Endothelial cell (in vitro differentiated cells): ENCODE measurements around the gene BCAS1. TPM values are rescaled to one million over a fixed set of nuclear protein-coding genes. Genes with fewer than 3 reads are reported as not detected.

Experiments used
- DNase-seq: peaks from one replicate; pipeline ENCODE4 v3.0.0; 2021; ENCODE audit warnings: low spot score
- H3K27ac Mint-ChIP-seq: one replicate; pipeline ENCODE4 v1.8.0; 2021; ENCODE audit warnings: mixed read lengths, inconsistent platforms; ENCODE audit not compliant: unreplicated experiment
- H3K27me3 Mint-ChIP-seq: one replicate; pipeline ENCODE4 v1.8.0; 2021; ENCODE audit warnings: mild to moderate bottlenecking, moderate library complexity, mixed read lengths, inconsistent platforms; ENCODE audit not compliant: unreplicated experiment
- H3K36me3 Mint-ChIP-seq: one replicate; pipeline ENCODE4 v1.8.0; 2021; ENCODE audit warnings: mild to moderate bottlenecking, low read depth, mixed read lengths, inconsistent platforms; ENCODE audit not compliant: unreplicated experiment
- H3K4me1 Mint-ChIP-seq: one replicate; pipeline ENCODE4 v1.8.0; 2021; ENCODE audit warnings: mild to moderate bottlenecking, mixed read lengths, inconsistent platforms; ENCODE audit not compliant: unreplicated experiment
- H3K4me3 Mint-ChIP-seq: one replicate; pipeline ENCODE4 v1.8.0; 2021; ENCODE audit warnings: mild to moderate bottlenecking, mixed read lengths, inconsistent platforms; ENCODE audit not compliant: unreplicated experiment
- H3K9me3 Mint-ChIP-seq: one replicate; pipeline ENCODE4 v1.8.0; 2021; ENCODE audit warnings: mixed read lengths, inconsistent platforms; ENCODE audit not compliant: unreplicated experiment
- total RNA-seq: library from RNA; stranded (reverse); fragmentation: NEBNext Ultra II Directional; extraction: Animal tissue kit (Norgen Biotek cat#: 25700); gene quantifications from one replicate; pipeline ENCODE4 v1.2.1, GENCODE V29; 2021; ENCODE audit not compliant: unreplicated experiment
- TF ChIP-seq, protein P1 (sequence below): fragments of 200-600 bp; sonication (generic); IDR thresholded peaks from one replicate; pipeline ENCODE4 v1.5.0; 2021; ENCODE audit warnings: antibody characterized with exemption; ENCODE audit not compliant: unreplicated experiment

BCAS1 gene
- total RNA-seq, 1 donor from 2014 or later, result 0.05 TPM

GRCh38 chr20:54115172-54115854 is 44.9 kb upstream of the BCAS1 start:
- Mint-ChIP-seq H3K27me3 (no peaks in the 10 kb centered on the region), H3K4me1 (no peaks in the 10 kb centered on the region), H3K4me3 (no peak overlapping the region)

GRCh38 chr20:54114109-54114508 is 43.7 kb upstream of the BCAS1 start:
- no peaks in the 10 kb centered on the region for H3K9me3 Mint-ChIP-seq
- no peaks in the 10 kb centered on the region for H3K4me1 Mint-ChIP-seq
- H3K27ac Mint-ChIP-seq, result no peak overlapping the region
- no peak for DNase-seq
- H3K27me3 Mint-ChIP-seq, result no peaks in the 10 kb centered on the region
- H3K4me3 Mint-ChIP-seq, result no peak overlapping the region
- H3K36me3 Mint-ChIP-seq, result no peaks in the 10 kb centered on the region
- TF ChIP-seq, protein P1, sequence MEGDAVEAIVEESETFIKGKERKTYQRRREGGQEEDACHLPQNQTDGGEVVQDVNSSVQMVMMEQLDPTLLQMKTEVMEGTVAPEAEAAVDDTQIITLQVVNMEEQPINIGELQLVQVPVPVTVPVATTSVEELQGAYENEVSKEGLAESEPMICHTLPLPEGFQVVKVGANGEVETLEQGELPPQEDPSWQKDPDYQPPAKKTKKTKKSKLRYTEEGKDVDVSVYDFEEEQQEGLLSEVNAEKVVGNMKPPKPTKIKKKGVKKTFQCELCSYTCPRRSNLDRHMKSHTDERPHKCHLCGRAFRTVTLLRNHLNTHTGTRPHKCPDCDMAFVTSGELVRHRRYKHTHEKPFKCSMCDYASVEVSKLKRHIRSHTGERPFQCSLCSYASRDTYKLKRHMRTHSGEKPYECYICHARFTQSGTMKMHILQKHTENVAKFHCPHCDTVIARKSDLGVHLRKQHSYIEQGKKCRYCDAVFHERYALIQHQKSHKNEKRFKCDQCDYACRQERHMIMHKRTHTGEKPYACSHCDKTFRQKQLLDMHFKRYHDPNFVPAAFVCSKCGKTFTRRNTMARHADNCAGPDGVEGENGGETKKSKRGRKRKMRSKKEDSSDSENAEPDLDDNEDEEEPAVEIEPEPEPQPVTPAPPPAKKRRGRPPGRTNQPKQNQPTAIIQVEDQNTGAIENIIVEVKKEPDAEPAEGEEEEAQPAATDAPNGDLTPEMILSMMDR, result no peak

More at GRCh38 chr20:54115172-54115854, 44.9 kb upstream of the BCAS1 start:
- Mint-ChIP-seq H3K36me3 (no peaks in the 10 kb centered on the region), H3K27ac (no peak overlapping the region), H3K9me3 (no peaks in the 10 kb centered on the region)
- no peak for DNase-seq
- TF ChIP-seq, protein P1, result no peak

- Mint-ChIP-seq H3K4me1 (no peaks in the 10 kb centered on the region), H3K36me3 (no peaks in the 10 kb centered on the region), H3K4me3 (no peak overlapping the region), H3K9me3 (no peaks in the 10 kb centered on the region), H3K27me3 (no peaks in the 10 kb centered on the region), H3K27ac (no peak overlapping the region)
- TF ChIP-seq, protein P1, result no peak
- DNase-seq, result no peak
Measured at GRCh38 chr20:54113566-54113965, 43.2 kb upstream of the BCAS1 start.

GRCh38 chr20:54112221-54112884 is 42.0 kb upstream of the BCAS1 start:
- no peaks in the 10 kb centered on the region for H3K4me1 Mint-ChIP-seq
- no peaks in the 10 kb centered on the region for H3K36me3 Mint-ChIP-seq
- H3K27ac Mint-ChIP-seq, result no peak overlapping the region
- H3K4me3 Mint-ChIP-seq, result no peak overlapping the region
- H3K27me3 Mint-ChIP-seq, result no peaks in the 10 kb centered on the region
- no peaks in the 10 kb centered on the region for H3K9me3 Mint-ChIP-seq
- no peak for DNase-seq
- TF ChIP-seq, protein P1, result no peak

GRCh38 chr20:54111460-54111859 is 41.1 kb upstream of the BCAS1 start:
- Mint-ChIP-seq H3K9me3 (no peaks in the 10 kb centered on the region), H3K4me3 (no peak overlapping the region), H3K4me1 (no peaks in the 10 kb centered on the region), H3K27me3 (no peaks in the 10 kb centered on the region), H3K36me3 (no peaks in the 10 kb centered on the region), H3K27ac (no peak overlapping the region)
- TF ChIP-seq, protein P1, result no peak
- no peak for DNase-seq
